PFSK-1 (cell line): ENCODE data around the gene ANGPT4.

ENCODE experiments used
- FOXP2 ChIP-seq: optimal IDR thresholded peaks from 2 replicates; pipeline ENCODE3; 2011; ENCODE audit warnings: borderline replicate concordance, control low read depth, inconsistent platforms; ENCODE audit not compliant: insufficient read depth; ENCODE audit errors: extremely low read length, extremely low read depth
- POLR2AphosphoS5 ChIP-seq: IDR thresholded peaks from 2 replicates; pipeline ENCODE4 v1.6.1; 2012; ENCODE audit warnings: low read depth, mild to moderate bottlenecking, control low read depth, low read length, moderate library complexity
- REST ChIP-seq, 2 experiments: IDR thresholded peaks; 2 replicates each; pipeline versions ENCODE4 v1.6.1 to v1.8.0; 2011 to 2012; ENCODE audit warnings: low read depth in 2 of 2, low read length in 2 of 2, control low read depth in 1 of 2, inconsistent platforms in 1 of 2, mild to moderate bottlenecking in 1 of 2, moderate library complexity in 1 of 2; ENCODE audit not compliant: insufficient read depth in 1 of 2
- SIN3A ChIP-seq: IDR thresholded peaks from 2 replicates; pipeline ENCODE4 v1.6.1; 2012; ENCODE audit warnings: mild to moderate bottlenecking, low read length, moderate library complexity, borderline replicate concordance; ENCODE audit not compliant: insufficient read depth
- TAF1 ChIP-seq: IDR thresholded peaks from 2 replicates; pipeline ENCODE4 v1.6.1; 2012; ENCODE audit warnings: low read length, control low read depth, borderline replicate concordance; ENCODE audit not compliant: insufficient read depth

- TF ChIP-seq POLR2AphosphoS5 (no peak), TAF1 (no peak), REST (IDR thresholded peaks at IDR 0.05; ENCODE audit: insufficient read depth in 1 of 2, low read depth in 2 of 2, low read length in 2 of 2) (no peak), SIN3A (no peak), FOXP2 (no peak)
Observed at GRCh38 chr20:839015-839414, 77.1 kb downstream of the ANGPT4 start.
